CD4-positive, alpha-beta memory T cell (primary cell): ENCODE data around the gene KCNJ2. TPM values are rescaled to one million over a fixed set of nuclear protein-coding genes. Genes with fewer than 3 reads are reported as not detected.
A peak's percentile ranks its signal among the peaks of the same experiment; 100 is the strongest.

Experiments used
- CTCF ChIA-PET: fragments of 350-600 bp; sonication (Branson Sonifier 250); formaldehyde crosslinking; loops from one replicate; lab custom pipeline; 2021; ENCODE audit warnings: inconsistent platforms; ENCODE audit not compliant: partially characterized antibody; lab: Charles Lee
- POLR2A ChIA-PET: fragments of 350-600 bp; sonication (Branson Sonifier 250); formaldehyde crosslinking; loops from one replicate; lab custom pipeline; 2021; ENCODE audit not compliant: partially characterized antibody; lab: Charles Lee
- DNase-seq, 5 donors: peaks; one replicate each; pipeline versions ENCODE4 v3.0.0 to v3.0.0-alpha.2; 2020 to 2022; ENCODE audit warnings: mixed read lengths in 1 of 5
- H3K27ac ChIP-seq: one replicate; pipeline ENCODE4 v1.7.0; 2013; ENCODE audit warnings: low read depth, low read length
- H3K27me3 ChIP-seq: 2 replicates; pipeline ENCODE4 v1.7.0; 2013; ENCODE audit warnings: mild to moderate bottlenecking, low read length, moderate library complexity; ENCODE audit not compliant: insufficient read depth
- H3K36me3 ChIP-seq: 2 replicates; pipeline ENCODE4 v1.7.0; 2013; ENCODE audit warnings: mild to moderate bottlenecking, low read length, moderate library complexity; ENCODE audit not compliant: insufficient read depth
- H3K4me1 ChIP-seq: 2 replicates; pipeline ENCODE4 v1.7.0; 2013; ENCODE audit warnings: mild to moderate bottlenecking, low read length, moderate library complexity; ENCODE audit not compliant: insufficient read depth
- H3K4me3 ChIP-seq, 2 donors: one replicate each; pipeline ENCODE4 v1.7.0; 2013; ENCODE audit warnings: low read length in 2 of 2, mild to moderate bottlenecking in 1 of 2
- H3K9me3 ChIP-seq, 2 donors: one replicate each; pipeline ENCODE4 v1.7.0; 2013; ENCODE audit warnings: low read length in 2 of 2, control low read depth in 1 of 2; ENCODE audit not compliant: control insufficient read depth in 1 of 2
- H3K27ac Mint-ChIP-seq, 7 donors: one replicate each; pipeline ENCODE4 v1.8.0; 2020 to 2021; ENCODE audit warnings: mixed read lengths in 7 of 7, mild to moderate bottlenecking in 6 of 7, inconsistent platforms in 3 of 7, moderate library complexity in 3 of 7
- H3K27me3 Mint-ChIP-seq, 2 donors: one replicate each; pipeline ENCODE4 v1.8.0; 2020 to 2021; ENCODE audit warnings: mixed read lengths in 2 of 2
- H3K36me3 Mint-ChIP-seq, 2 donors: one replicate each; pipeline ENCODE4 v1.8.0; 2020 to 2021; ENCODE audit warnings: mixed read lengths in 2 of 2, inconsistent platforms in 1 of 2, mild to moderate bottlenecking in 1 of 2
- H3K4me1 Mint-ChIP-seq, 4 donors: one replicate each; pipeline ENCODE4 v1.8.0; 2020 to 2021; ENCODE audit warnings: mixed read lengths in 4 of 4, mild to moderate bottlenecking in 1 of 4
- H3K4me3 Mint-ChIP-seq, 8 donors: one replicate each; pipeline ENCODE4 v1.8.0; 2020 to 2021; ENCODE audit warnings: mixed read lengths in 8 of 8, mild to moderate bottlenecking in 7 of 8, moderate library complexity in 6 of 8, inconsistent platforms in 3 of 8
- H3K9me3 Mint-ChIP-seq, 8 donors: one replicate each; pipeline ENCODE4 v1.8.0; 2020 to 2021; ENCODE audit warnings: mixed read lengths in 8 of 8, mild to moderate bottlenecking in 5 of 8, inconsistent platforms in 3 of 8, moderate library complexity in 1 of 8
- intact Hi-C: fragments of 100-400 bp; cut with micrococcal nuclease; formaldehyde crosslinking; loops from one replicate; pipeline ENCODE4 v1.15.1; 2023
- polyA plus RNA-seq, 2 donors: library from polyadenylated mRNA; unstranded; fragments of 300-500 nt; fragmentation: Illumina TruSeq; gene quantifications; one replicate each; pipeline ENCODE4 v1.2.3, GENCODE V29; 2021
- total RNA-seq, 2 experiments: library from RNA; stranded (reverse); gene quantifications; one replicate each; pipeline ENCODE4 v1.2.3, GENCODE V29; 2021

Gene KCNJ2
- total and polyA plus RNA-seq, 4 experiments from 2014 or later, result not detected

DNA sequence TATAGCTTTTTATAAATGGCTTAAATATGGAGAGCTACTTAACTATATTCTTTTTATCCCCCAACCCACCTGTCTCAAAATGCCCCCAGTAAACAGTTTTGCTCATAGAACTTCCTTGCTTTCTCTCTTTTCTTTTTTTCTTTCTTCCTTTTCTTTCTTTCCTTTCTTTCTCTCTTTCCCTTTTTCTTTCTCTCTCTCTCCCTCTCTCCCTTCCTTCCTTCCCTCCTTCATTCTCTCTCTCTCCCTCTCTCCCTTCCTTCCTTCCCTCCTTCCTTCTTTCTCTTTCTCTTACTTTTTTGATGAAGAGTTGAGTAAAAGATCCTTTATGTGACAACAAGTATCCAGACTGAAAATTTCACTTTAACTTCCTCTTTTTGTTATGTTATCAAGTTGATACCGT is 48.2 kb downstream of the KCNJ2 start:
- Histone ChIP-seq H3K27me3 (no peaks in the 10 kb centered on the region), H3K27ac (no peak overlapping the region), H3K36me3 (no peaks in the 10 kb centered on the region), H3K9me3 (no peaks in the 10 kb centered on the region), H3K4me1 (no peaks in the 10 kb centered on the region), H3K4me3 (no peak overlapping the region)
- intact Hi-C loops, result no loop called here
- DNase-seq, result no peak
- H3K4me3 Mint-ChIP-seq, result no peak overlapping the region
- no peak overlapping the region for H3K27ac Mint-ChIP-seq
- ChIA-PET CTCF (no interaction called here), POLR2A (no interaction called here)
- no peaks in the 10 kb centered on the region for H3K4me1 Mint-ChIP-seq
- peaks cover 0 to 2% (median 0%) of the 10 kb centered on the region in 8 donors for H3K9me3 Mint-ChIP-seq
- H3K36me3 Mint-ChIP-seq, result no peaks in the 10 kb centered on the region
- peaks cover 0 to 2% of the 10 kb centered on the region in 2 donors for H3K27me3 Mint-ChIP-seq

DNA sequence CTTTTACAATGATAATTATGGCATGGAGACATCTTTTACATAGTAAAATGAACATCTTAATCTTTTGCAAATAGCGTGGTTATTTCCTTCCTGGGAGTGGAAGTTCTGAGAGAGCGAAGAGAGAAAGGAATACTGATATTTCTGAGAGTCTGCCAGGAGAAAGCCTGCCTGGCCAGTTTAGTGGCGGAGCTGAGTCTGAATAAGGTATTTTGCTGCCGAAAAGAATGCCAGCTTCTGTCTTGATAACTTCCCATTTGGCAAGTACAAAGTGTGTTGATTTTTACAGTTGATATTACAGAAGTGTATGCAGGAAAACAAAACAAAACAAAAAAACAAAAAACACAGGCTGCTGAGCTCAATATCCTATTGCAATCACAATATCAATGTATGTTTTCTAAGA is 55.9 kb downstream of the KCNJ2 start:
- Mint-ChIP-seq H3K4me3 (no peak overlapping the region), H3K27me3 (peaks cover 1 to 3% of the 10 kb centered on the region in 2 donors), H3K9me3 (peaks cover 0 to 2% (median 0%) of the 10 kb centered on the region in 8 donors), H3K4me1 (no peaks in the 10 kb centered on the region), H3K27ac (peak overlapping the region in 1 of 7 donors; percentile 26), H3K36me3 (no peaks in the 10 kb centered on the region)
- intact Hi-C loops, result no loop called here
- Histone ChIP-seq H3K9me3 (no peaks in the 10 kb centered on the region), H3K27ac (no peak overlapping the region), H3K4me3 (no peak overlapping the region), H3K4me1 (no peaks in the 10 kb centered on the region), H3K36me3 (no peaks in the 10 kb centered on the region), H3K27me3 (no peaks in the 10 kb centered on the region)
- ChIA-PET CTCF (no interaction called here), POLR2A (no interaction called here)
- no peak for DNase-seq

Other genes starting within 250 kb of the KCNJ2 start
- not detected for gene KCNJ16, start 94.3 kb upstream of the KCNJ2 start, total RNA-seq
- not detected for gene KCNJ16, start 94.3 kb upstream of the KCNJ2 start, polyA plus RNA-seq